ENCODE data around the gene C7. TPM values are rescaled to one million over a fixed set of nuclear protein-coding genes. Genes with fewer than 3 reads are reported as not detected.

Gene C7
- total RNA-seq, 1 donor from 2014 or later = 18.9 TPM

DNA sequence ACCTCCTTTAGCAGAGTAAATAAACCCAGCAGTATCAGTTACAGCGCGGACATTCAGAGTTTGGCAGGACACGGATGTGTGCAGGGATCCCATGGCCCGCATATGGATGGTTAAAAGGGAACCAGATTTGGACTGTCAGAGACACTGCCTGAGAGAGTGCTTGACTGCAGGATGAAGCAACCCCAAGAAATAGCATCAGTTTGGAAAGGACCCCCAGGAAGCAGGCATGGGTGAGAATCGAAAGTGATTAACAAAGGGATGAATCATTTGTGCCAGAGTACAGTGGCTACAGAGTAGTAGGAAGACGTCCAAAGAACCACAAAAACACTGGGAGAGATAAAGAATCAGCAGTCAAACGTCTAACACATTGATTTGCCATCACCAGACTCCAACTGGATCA, 5.5 kb downstream of the C7 start:
- Mint-ChIP-seq H3K4me3 (no peak overlapping the region), H3K27me3 (no peaks in the 10 kb centered on the region), H3K4me1 (ENCODE audit: unreplicated experiment) (no peaks in the 10 kb centered on the region), H3K9me3 (no peaks in the 10 kb centered on the region), H3K36me3 (no peaks in the 10 kb centered on the region), H3K27ac (no peak overlapping the region)
- no peak for DNase-seq (ENCODE audit: extremely low spot score, unreplicated experiment)
- TF ChIP-seq, protein P1, sequence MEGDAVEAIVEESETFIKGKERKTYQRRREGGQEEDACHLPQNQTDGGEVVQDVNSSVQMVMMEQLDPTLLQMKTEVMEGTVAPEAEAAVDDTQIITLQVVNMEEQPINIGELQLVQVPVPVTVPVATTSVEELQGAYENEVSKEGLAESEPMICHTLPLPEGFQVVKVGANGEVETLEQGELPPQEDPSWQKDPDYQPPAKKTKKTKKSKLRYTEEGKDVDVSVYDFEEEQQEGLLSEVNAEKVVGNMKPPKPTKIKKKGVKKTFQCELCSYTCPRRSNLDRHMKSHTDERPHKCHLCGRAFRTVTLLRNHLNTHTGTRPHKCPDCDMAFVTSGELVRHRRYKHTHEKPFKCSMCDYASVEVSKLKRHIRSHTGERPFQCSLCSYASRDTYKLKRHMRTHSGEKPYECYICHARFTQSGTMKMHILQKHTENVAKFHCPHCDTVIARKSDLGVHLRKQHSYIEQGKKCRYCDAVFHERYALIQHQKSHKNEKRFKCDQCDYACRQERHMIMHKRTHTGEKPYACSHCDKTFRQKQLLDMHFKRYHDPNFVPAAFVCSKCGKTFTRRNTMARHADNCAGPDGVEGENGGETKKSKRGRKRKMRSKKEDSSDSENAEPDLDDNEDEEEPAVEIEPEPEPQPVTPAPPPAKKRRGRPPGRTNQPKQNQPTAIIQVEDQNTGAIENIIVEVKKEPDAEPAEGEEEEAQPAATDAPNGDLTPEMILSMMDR (conservative IDR thresholded peaks at IDR 0.05) = no peak

GRCh38 chr5:40915341-40915926, 6.1 kb downstream of the C7 start:
- TF ChIP-seq, protein P1 (conservative IDR thresholded peaks at IDR 0.05) = no peak
- Mint-ChIP-seq H3K27me3 (no peaks in the 10 kb centered on the region), H3K9me3 (no peaks in the 10 kb centered on the region), H3K4me3 (no peak overlapping the region), H3K4me1 (ENCODE audit: unreplicated experiment) (no peaks in the 10 kb centered on the region), H3K36me3 (no peaks in the 10 kb centered on the region), H3K27ac (no peak overlapping the region)
- DNase-seq (ENCODE audit: extremely low spot score, unreplicated experiment) = no peak

DNA sequence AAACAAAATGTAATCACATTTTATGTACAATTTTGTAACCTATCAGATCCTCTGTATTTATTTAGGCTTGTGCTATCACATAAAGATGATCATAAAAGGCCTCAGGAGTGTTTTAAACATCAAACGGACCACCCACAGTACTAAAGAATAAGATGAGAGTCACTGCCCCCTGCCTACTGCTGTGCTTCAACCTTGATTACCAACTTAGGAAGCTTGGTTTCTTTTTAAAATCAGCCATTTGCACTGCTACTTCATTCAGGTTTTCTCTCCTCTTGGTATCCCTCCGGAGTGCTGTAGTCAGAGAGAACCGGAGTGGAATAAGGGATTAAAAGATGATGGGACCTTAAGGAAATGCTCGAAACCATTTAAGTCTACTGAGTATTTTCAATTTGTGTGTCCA, 6.9 kb downstream of the C7 start:
- H3K27ac Mint-ChIP-seq = no peak overlapping the region
- no peaks in the 10 kb centered on the region for H3K9me3 Mint-ChIP-seq
- H3K4me1 Mint-ChIP-seq (ENCODE audit: unreplicated experiment) = no peaks in the 10 kb centered on the region
- no peaks in the 10 kb centered on the region for H3K27me3 Mint-ChIP-seq
- TF ChIP-seq, protein P1 (conservative IDR thresholded peaks at IDR 0.05) = no peak
- H3K36me3 Mint-ChIP-seq = no peaks in the 10 kb centered on the region
- DNase-seq (ENCODE audit: extremely low spot score, unreplicated experiment) = no peak
- H3K4me3 Mint-ChIP-seq = no peak overlapping the region

- TF ChIP-seq, protein P1 (conservative IDR thresholded peaks at IDR 0.05) = no peak
- Mint-ChIP-seq H3K4me3 (no peak overlapping the region), H3K27me3 (no peaks in the 10 kb centered on the region), H3K27ac (no peak overlapping the region), H3K36me3 (no peaks in the 10 kb centered on the region), H3K9me3 (peaks cover 6% of the 10 kb centered on the region), H3K4me1 (ENCODE audit: unreplicated experiment) (no peaks in the 10 kb centered on the region)
- DNase-seq (ENCODE audit: extremely low spot score, unreplicated experiment) = no peak
Measured at GRCh38 chr5:40928886-40929448, 19.7 kb downstream of the C7 start.

- Mint-ChIP-seq H3K36me3 (no peaks in the 10 kb centered on the region), H3K4me3 (no peak overlapping the region), H3K27me3 (no peaks in the 10 kb centered on the region), H3K4me1 (ENCODE audit: unreplicated experiment) (no peaks in the 10 kb centered on the region), H3K27ac (no peak overlapping the region), H3K9me3 (no peaks in the 10 kb centered on the region)
- TF ChIP-seq, protein P1 (conservative IDR thresholded peaks at IDR 0.05) = no peak
- no peak for DNase-seq (ENCODE audit: extremely low spot score, unreplicated experiment)
Measured at GRCh38 chr5:40932766-40933165, 23.5 kb downstream of the C7 start.
